ENCODE data around the gene PHIP. TPM values are rescaled to one million over a fixed set of nuclear protein-coding genes. Genes with fewer than 3 reads are reported as not detected.

PHIP gene
- total and polyA plus RNA-seq, 8 donors: 27.3 to 82.2 (median 69.2) TPM

DNA sequence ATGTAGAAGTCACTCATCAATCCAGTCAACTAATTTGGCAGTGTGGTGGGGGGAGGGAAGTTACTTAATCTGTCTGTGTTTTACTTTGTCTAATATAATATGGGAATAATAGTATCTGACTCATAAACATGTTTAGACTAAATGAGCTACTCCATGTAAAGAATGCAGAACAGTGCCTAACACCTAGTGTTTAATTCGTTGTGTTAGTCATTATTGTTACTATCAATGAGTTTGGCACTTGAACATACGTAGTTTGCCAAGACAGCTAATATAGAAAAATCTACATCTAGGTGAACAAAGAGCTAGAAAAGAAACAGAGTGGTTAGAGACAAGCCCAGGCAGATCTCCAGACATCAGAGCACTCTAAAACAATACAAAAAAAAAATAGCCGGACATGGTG is 161.6 kb downstream of the PHIP start:
- TF ChIP-seq, protein P1, sequence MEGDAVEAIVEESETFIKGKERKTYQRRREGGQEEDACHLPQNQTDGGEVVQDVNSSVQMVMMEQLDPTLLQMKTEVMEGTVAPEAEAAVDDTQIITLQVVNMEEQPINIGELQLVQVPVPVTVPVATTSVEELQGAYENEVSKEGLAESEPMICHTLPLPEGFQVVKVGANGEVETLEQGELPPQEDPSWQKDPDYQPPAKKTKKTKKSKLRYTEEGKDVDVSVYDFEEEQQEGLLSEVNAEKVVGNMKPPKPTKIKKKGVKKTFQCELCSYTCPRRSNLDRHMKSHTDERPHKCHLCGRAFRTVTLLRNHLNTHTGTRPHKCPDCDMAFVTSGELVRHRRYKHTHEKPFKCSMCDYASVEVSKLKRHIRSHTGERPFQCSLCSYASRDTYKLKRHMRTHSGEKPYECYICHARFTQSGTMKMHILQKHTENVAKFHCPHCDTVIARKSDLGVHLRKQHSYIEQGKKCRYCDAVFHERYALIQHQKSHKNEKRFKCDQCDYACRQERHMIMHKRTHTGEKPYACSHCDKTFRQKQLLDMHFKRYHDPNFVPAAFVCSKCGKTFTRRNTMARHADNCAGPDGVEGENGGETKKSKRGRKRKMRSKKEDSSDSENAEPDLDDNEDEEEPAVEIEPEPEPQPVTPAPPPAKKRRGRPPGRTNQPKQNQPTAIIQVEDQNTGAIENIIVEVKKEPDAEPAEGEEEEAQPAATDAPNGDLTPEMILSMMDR (IDR thresholded peaks at IDR 0.05): no peak
- DNase-seq (no peak), ATAC-seq (no peak)
- Histone ChIP-seq H3K27ac (no peak overlapping the region), H3K27me3 (no peaks in the 10 kb centered on the region), H3K4me1 (no peaks in the 10 kb centered on the region), H3K9me3 (peaks cover 0 to 21% of the 10 kb centered on the region in 2 donors), H3K4me3 (no peak overlapping the region), H3K36me3 (no peaks in the 10 kb centered on the region)
- intact Hi-C loops (cut with DNase I): no loop called here

DNA sequence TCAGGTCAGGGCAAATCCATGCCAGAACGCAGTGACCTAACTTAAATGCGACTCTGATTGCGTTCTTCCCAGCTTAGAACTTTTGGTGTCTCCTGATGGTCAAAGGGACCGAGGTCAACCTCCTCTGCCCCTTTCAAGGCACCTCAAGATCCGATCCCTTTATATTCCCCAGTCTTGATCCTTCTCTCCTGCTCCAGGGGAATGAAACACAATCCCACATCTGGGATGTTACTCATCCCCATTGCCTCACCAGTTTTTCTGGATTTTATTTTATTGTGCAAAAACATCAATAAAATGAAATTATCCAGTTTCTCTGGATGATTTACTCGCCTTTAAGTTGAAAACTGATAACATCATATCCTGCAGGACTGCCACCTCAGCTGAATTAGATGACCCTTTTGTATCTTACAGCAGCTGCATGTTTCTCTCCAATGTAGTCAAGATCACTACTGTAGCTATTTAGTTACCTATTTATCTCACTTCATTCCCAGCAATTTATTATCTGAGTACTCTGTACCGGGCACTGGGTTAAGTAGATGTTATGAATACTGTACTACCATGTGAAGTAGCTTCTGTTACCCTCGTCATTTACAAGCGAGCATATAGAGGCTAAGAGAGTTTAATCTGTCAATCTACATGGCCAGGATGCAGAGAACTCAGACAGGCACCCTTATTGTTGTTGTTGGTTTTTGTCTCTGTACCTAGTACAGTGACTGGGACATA is 166.7 kb downstream of the PHIP start:
- H3K36me3 ChIP-seq: no peaks in the 10 kb centered on the region
- no peak overlapping the region for H3K27ac ChIP-seq
- intact Hi-C loops (cut with DNase I): no loop called here
- H3K27me3 ChIP-seq: peaks cover 0 to 16% of the 10 kb centered on the region in 2 donors
- H3K4me1 ChIP-seq: peaks cover 4 to 21% of the 10 kb centered on the region in 2 donors
- TF ChIP-seq, protein P1 (IDR thresholded peaks at IDR 0.05): no peak
- H3K9me3 ChIP-seq: no peaks in the 10 kb centered on the region
- ATAC-seq: no peak
- H3K4me3 ChIP-seq: no peak overlapping the region
- DNase-seq: no peak

DNA sequence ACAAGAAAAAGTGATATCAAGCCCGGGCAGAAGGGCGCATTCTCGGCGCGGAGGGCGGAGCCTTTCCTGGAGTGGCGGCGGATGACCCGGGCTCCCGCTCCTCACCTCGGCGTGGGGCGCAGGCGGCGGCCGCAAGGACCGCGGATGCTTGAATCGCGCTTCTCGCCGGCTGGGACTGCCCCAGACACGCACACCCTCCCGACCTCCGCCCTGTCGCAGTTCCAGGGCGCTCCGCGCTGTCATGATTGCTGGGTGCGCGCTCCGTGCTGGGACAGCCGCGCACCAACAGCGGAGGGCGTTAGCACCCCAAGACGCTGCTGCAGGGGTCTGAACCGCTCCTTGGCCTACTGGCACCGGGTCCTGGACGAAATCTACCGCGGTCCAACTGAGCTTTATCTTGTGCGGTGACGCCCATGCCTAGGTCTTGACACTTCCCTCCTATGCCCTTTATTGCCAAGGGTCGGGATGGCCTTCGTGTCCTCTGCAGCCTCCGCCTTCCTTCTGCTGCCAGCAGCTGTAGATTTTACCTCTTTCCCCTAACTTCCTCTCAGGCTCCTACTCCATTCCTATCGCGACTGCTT is 167.4 kb downstream of the PHIP start:
- H3K36me3 ChIP-seq: no peaks in the 10 kb centered on the region
- no peak overlapping the region for H3K27ac ChIP-seq
- ATAC-seq: peak; percentile 86
- peaks cover 4 to 21% of the 10 kb centered on the region in 2 donors for H3K4me1 ChIP-seq
- H3K27me3 ChIP-seq: peaks cover 0 to 16% of the 10 kb centered on the region in 2 donors
- TF ChIP-seq, protein P1 (IDR thresholded peaks at IDR 0.05): no peak
- DNase-seq: peak in 3 of 4 donors; percentile 19 to 85 (median 40)
- H3K4me3 ChIP-seq: peak overlapping the region; percentile 30 to 40
- intact Hi-C loops (cut with DNase I): no loop called here
- H3K9me3 ChIP-seq: no peaks in the 10 kb centered on the region

DNA sequence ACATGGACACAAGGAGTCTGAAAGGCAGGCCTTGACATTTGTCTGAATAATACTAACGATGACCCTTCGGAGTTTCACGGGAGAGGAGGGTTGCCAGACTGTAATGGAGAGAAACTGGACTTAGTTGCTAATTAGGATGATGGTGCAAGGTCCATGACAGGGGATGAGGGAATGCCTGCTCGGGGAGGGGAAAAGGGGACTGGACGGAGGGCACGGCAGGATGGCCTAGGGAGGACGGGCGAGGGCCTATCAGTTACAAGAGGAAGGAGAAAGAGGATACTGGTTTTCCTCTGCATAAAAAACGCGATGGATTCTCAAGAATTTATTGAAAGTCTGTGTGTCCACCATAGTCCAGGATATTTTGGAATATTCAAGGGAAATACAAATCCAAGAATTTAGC is 168.0 kb downstream of the PHIP start:
- peak overlapping the region in 1 of 2 donors; percentile 40 for H3K4me3 ChIP-seq
- no peak overlapping the region for H3K27ac ChIP-seq

DNA sequence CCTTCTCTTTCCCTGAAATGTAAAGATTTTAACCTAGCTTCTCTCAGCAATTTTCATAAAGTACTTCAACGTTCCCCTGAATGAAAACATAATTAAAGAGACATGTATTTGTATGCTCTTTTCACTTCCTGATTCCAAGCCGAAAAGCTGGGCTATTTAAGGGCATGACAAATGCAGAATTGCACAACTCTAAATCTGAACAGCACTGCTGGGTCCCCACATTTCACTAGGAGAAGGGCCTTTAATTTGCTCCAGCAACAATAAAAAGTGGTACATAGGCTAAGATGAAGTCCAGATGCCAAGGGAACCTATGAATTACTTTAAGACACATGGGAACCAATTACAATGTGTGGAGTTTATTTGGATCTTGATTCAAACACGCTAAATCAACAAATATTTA is 168.7 kb downstream of the PHIP start:
- peak in 1 of 4 donors; percentile 32 for DNase-seq
- TF ChIP-seq, protein P1 (IDR thresholded peaks at IDR 0.05): no peak
- Histone ChIP-seq H3K36me3 (no peaks in the 10 kb centered on the region), H3K27ac (no peak overlapping the region), H3K4me1 (peaks cover 4 to 21% of the 10 kb centered on the region in 2 donors), H3K9me3 (no peaks in the 10 kb centered on the region), H3K4me3 (no peak overlapping the region), H3K27me3 (peaks cover 0 to 16% of the 10 kb centered on the region in 2 donors)
- peak; percentile 77 for ATAC-seq
- intact Hi-C loops (cut with DNase I): no loop called here

More for the DNA sequence above, 168.0 kb downstream of the PHIP start:
- TF ChIP-seq, protein P1 (IDR thresholded peaks at IDR 0.05): no peak
- H3K27me3 ChIP-seq: peaks cover 0 to 16% of the 10 kb centered on the region in 2 donors
- DNase-seq (no peak), ATAC-seq (no peak)
- H3K9me3 ChIP-seq: no peaks in the 10 kb centered on the region
- peaks cover 4 to 21% of the 10 kb centered on the region in 2 donors for H3K4me1 ChIP-seq
- no peaks in the 10 kb centered on the region for H3K36me3 ChIP-seq
- intact Hi-C loops (cut with DNase I): no loop called here
